Hepatocyte (in vitro differentiated cells): ENCODE data around the gene MACROD2. TPM values are rescaled to one million over a fixed set of nuclear protein-coding genes. Genes with fewer than 3 reads are reported as not detected.

Experiments used
- DNase-seq: peaks from one replicate; pipeline ENCODE4 v3.0.0-alpha.2; 2016; ENCODE audit warnings: low spot score
- H2AFZ ChIP-seq: fragments of 200-600 bp; sonication (generic); 2 replicates; pipeline ENCODE4 v1.6.0; 2016; ENCODE audit warnings: antibody characterized with exemption, mild to moderate bottlenecking
- H3K27ac ChIP-seq: fragments of 200-600 bp; sonication (generic); 2 replicates; pipeline ENCODE4 v1.5.1; 2016; ENCODE audit warnings: mild to moderate bottlenecking
- H3K27me3 ChIP-seq: fragments of 200-600 bp; sonication (generic); 2 replicates; pipeline ENCODE4 v1.6.1; 2016
- H3K36me3 ChIP-seq: fragments of 200-600 bp; sonication (generic); replicated peaks from 2 replicates; pipeline ENCODE4 v1.5.1; 2016; ENCODE audit warnings: low read depth; ENCODE audit not compliant: insufficient read depth
- H3K4me1 ChIP-seq: fragments of 200-600 bp; sonication (generic); 2 replicates; pipeline ENCODE4 v1.5.1; 2016; ENCODE audit warnings: mild to moderate bottlenecking, moderate library complexity; ENCODE audit not compliant: insufficient read depth
- H3K4me2 ChIP-seq: fragments of 200-600 bp; sonication (generic); 2 replicates; pipeline ENCODE4 v1.6.0; 2016
- H3K4me3 ChIP-seq: fragments of 200-600 bp; sonication (generic); 2 replicates; pipeline ENCODE4 v1.5.1; 2016; ENCODE audit warnings: mild to moderate bottlenecking
- H3K79me2 ChIP-seq: fragments of 200-600 bp; sonication (generic); 2 replicates; pipeline ENCODE4 v1.6.0; 2017; ENCODE audit warnings: mild to moderate bottlenecking
- H3K9me2 ChIP-seq: fragments of 200-600 bp; sonication (generic); replicated peaks from 2 replicates; pipeline ENCODE4 v1.6.0; 2017; ENCODE audit warnings: mild to moderate bottlenecking; ENCODE audit not compliant: insufficient read depth
- H3K9me3 ChIP-seq: fragments of 200-600 bp; sonication (generic); 2 replicates; pipeline ENCODE4 v1.5.1; 2016; ENCODE audit warnings: low read depth, mild to moderate bottlenecking
- H4K20me1 ChIP-seq: fragments of 200-600 bp; sonication (generic); 2 replicates; pipeline ENCODE4 v1.6.0; 2016; ENCODE audit warnings: mild to moderate bottlenecking; ENCODE audit not compliant: insufficient read depth, poor library complexity, severe bottlenecking
- EZH2 ChIP-seq: fragments of 200-600 bp; sonication (generic); IDR thresholded peaks from 2 replicates; pipeline ENCODE4 v1.6.1; 2016; ENCODE audit warnings: antibody characterized with exemption, mild to moderate bottlenecking, borderline replicate concordance
- EZH2phosphoT487 ChIP-seq: fragments of 200-600 bp; sonication (generic); IDR thresholded peaks from one replicate; pipeline ENCODE4 v1.6.1; 2018; ENCODE audit warnings: antibody characterized with exemption, mild to moderate bottlenecking, low read depth, moderate library complexity; ENCODE audit not compliant: unreplicated experiment, severe bottlenecking
- WGBS: methylation state at CpG from one replicate; pipeline ENCODE4 v1.1.6; 2016; ENCODE audit warnings: low lambda C conversion rate; ENCODE audit errors: missing lambda C conversion rate; 5-methylcytosine and 5-hydroxymethylcytosine counted together
- polyA plus RNA-seq: library from polyadenylated mRNA; unstranded; fragments of >200 nt; fragmentation: Nextera tagmentation; extraction: Ambion mirVana; gene quantifications from 2 replicates; pipeline ENCODE4 v1.2.1, GENCODE V29; 2016
- total RNA-seq: library from RNA; depleted of rRNA; stranded (reverse); fragments of >200 nt; gene quantifications from 2 replicates; pipeline ENCODE4 v1.2.3, GENCODE V29; 2014
- TF ChIP-seq, protein P1 (sequence below): fragments of 200-600 bp; sonication (generic); IDR thresholded peaks from 2 replicates; pipeline ENCODE4 v1.5.1; 2016; ENCODE audit warnings: antibody characterized with exemption, mild to moderate bottlenecking; ENCODE audit not compliant: poor library complexity

Gene MACROD2
- total and polyA plus RNA-seq, 2 experiments from 2014 or later = 2.4 to 3.1 TPM

DNA sequence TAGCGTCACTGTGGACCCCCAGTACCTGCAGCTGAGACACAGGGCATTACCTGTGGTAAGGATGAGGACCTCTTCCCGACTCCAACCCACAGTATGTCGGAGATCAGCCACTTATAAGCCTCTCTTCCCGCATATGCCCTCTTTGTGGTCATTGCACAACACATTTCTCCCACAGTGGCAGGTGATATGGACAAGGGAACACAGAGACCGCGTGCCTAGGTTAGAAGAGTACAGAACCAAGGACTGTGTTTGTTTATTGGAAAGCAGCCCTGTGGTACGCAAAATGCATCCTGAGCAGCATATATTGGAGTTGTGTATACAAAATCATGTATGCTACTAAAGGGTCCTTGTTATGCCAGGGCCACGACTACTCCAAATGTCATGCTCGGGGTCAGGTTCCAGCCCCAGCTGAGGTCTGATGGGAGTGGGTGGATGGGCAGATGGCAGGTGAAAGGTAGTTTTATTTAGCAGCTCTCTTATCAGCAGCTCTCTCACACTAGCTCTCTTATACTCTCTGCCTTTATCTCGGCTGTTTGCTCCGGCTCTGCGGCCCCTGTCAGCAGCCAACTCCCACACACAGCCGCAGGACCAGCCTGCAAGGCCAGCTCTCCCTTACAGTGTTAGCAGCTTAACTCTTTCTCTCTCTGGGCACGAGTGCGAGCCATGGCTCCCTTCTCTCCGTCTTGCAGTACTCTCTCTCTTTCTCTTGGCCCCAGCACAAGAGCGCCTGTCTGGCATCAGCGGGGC is 2009.0 kb downstream of the MACROD2 start:
- peak overlapping the region; percentile 35 for H2AFZ ChIP-seq
- H3K9me3 ChIP-seq = no peaks in the 10 kb centered on the region
- no peaks in the 10 kb centered on the region for H4K20me1 ChIP-seq
- DNase-seq = peak; percentile 41
- H3K27me3 ChIP-seq = no peaks in the 10 kb centered on the region
- WGBS = 60% methylated on average over 18 of the region's 18 CpGs
- no peaks in the 10 kb centered on the region for H3K79me2 ChIP-seq
- H3K27ac ChIP-seq = peak overlapping the region; percentile 37
- no peak overlapping the region for H3K4me3 ChIP-seq
- TF ChIP-seq EZH2 (no peak), EZH2phosphoT487 (no peak)
- TF ChIP-seq, protein P1, sequence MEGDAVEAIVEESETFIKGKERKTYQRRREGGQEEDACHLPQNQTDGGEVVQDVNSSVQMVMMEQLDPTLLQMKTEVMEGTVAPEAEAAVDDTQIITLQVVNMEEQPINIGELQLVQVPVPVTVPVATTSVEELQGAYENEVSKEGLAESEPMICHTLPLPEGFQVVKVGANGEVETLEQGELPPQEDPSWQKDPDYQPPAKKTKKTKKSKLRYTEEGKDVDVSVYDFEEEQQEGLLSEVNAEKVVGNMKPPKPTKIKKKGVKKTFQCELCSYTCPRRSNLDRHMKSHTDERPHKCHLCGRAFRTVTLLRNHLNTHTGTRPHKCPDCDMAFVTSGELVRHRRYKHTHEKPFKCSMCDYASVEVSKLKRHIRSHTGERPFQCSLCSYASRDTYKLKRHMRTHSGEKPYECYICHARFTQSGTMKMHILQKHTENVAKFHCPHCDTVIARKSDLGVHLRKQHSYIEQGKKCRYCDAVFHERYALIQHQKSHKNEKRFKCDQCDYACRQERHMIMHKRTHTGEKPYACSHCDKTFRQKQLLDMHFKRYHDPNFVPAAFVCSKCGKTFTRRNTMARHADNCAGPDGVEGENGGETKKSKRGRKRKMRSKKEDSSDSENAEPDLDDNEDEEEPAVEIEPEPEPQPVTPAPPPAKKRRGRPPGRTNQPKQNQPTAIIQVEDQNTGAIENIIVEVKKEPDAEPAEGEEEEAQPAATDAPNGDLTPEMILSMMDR = no peak
- no peaks in the 10 kb centered on the region for H3K36me3 ChIP-seq
- H3K4me2 ChIP-seq = peak overlapping the region; percentile 25
- H3K4me1 ChIP-seq = no peaks in the 10 kb centered on the region
- H3K9me2 ChIP-seq = no peaks in the 10 kb centered on the region

DNA sequence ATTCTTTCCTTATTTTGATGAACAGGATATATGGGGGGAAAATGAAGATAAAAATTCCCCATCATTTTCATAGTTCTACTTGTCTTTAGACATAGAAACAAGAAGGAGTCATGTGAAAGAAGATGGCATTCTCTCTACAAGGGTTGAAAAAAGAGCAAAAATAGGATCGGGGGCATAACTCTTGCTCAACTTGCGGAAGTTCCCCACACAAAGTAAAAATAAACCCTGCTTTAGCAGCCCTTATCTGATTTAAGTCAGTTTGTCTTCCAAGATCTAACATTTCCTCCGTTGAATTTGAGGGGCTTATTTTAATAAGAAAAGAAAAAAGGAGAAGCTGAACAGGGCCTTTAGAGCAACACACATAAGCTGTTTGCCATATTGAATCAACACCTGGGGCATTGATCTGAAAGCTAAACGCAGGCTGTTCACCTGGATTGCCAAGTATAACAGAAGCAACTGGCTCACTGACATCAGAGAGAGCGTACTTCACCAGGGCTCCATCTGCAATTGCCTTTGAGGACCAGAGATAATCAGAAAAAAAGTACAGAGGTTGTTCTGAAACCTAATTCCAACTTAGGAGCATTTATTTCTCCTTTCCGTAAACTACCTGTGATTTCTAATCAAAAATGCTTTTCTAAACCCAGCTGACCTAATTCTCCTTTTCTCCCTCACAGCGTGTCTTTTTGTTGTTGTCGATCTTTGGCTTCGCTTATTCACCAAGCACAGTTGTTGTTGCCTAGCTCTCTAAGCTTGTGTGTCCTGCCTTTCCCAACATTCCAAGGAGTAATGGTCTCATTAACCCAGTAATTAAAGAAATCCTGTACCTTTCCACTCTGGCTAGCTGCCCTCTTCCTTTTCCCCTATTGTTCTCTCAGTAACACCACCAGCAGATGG is 2010.0 kb downstream of the MACROD2 start:
- TF ChIP-seq EZH2phosphoT487 (no peak), EZH2 (no peak)
- TF ChIP-seq, protein P1 = no peak
- H3K36me3 ChIP-seq = no peaks in the 10 kb centered on the region
- 74% methylated on average over 9 of the region's 9 CpGs for WGBS
- no peak overlapping the region for H2AFZ ChIP-seq
- H3K4me3 ChIP-seq = no peak overlapping the region
- DNase-seq = no peak
- H3K9me3 ChIP-seq = no peaks in the 10 kb centered on the region
- H3K4me1 ChIP-seq = no peaks in the 10 kb centered on the region
- no peaks in the 10 kb centered on the region for H3K9me2 ChIP-seq
- peak overlapping the region; percentile 37 for H3K27ac ChIP-seq
- H4K20me1 ChIP-seq = no peaks in the 10 kb centered on the region
- H3K79me2 ChIP-seq = no peaks in the 10 kb centered on the region
- no peaks in the 10 kb centered on the region for H3K27me3 ChIP-seq
- H3K4me2 ChIP-seq = no peak overlapping the region

DNA sequence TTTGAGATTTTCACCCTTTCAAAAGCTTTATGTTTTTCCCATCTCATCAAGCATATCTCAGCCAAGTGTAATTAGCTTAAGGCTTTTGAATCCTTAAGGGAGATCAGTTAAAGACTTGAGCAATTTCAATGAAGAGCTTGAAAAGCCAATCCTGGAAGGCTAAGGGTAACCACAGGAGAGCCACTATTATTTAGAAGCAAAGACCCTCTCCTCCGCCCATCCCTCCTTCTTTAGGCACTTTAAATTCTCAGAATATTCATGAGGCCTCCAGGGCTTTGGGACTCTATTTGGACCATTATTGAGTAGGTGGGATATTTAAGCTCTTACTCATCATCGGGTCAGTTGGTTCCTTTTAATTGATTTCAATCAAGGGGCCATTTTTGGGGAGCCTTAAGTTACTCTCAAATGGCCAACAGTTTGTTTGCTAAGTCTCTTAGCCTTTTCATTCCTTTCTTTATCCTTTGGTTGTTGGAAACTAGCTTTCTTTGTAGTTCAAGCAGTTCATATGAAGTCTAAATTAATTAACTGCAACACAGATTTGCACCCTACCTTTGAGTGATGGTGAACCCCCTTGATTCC is 2010.7 kb downstream of the MACROD2 start:
- H3K27ac ChIP-seq = no peak overlapping the region
- no peak overlapping the region for H3K4me2 ChIP-seq
- H3K4me3 ChIP-seq = no peak overlapping the region
- no peak overlapping the region for H2AFZ ChIP-seq
- H3K9me2 ChIP-seq = no peaks in the 10 kb centered on the region
- WGBS = 89% methylated on average over 2 of the region's 2 CpGs
- no peaks in the 10 kb centered on the region for H3K9me3 ChIP-seq
- no peaks in the 10 kb centered on the region for H3K36me3 ChIP-seq
- no peaks in the 10 kb centered on the region for H4K20me1 ChIP-seq
- TF ChIP-seq EZH2phosphoT487 = no peak
- no peak for TF ChIP-seq EZH2
- TF ChIP-seq, protein P1 = no peak
- no peaks in the 10 kb centered on the region for H3K27me3 ChIP-seq
- no peaks in the 10 kb centered on the region for H3K4me1 ChIP-seq
- H3K79me2 ChIP-seq = no peaks in the 10 kb centered on the region
- DNase-seq = no peak
